ENCODE data around the gene PEX11A.

- TF ChIP-seq CTCF (IDR thresholded peaks at IDR 0.05; ENCODE audit: control extremely low read depth in 1 of 3, insufficient read depth in 1 of 3, low read depth in 1 of 3, low read length in 3 of 3) (no peak), ATF3 (IDR thresholded peaks at IDR 0.05; ENCODE audit: insufficient read depth, low read depth, low read length) (no peak), ZNF274 (IDR thresholded peaks at IDR 0.05; ENCODE audit: borderline replicate concordance, extremely low read depth, low read length) (no peak), EGR1 (IDR thresholded peaks at IDR 0.05; ENCODE audit: borderline replicate concordance, low read depth, low read length) (no peak), SRF (IDR thresholded peaks at IDR 0.05; ENCODE audit: low read depth, low read length) (no peak)
These were observed 50.3 kb downstream of the PEX11A start for GRCh38 chr15:89640245-89640644.
